COR-L47 (cell line): ENCODE measurements around the gene KRTAP2-3.
"Not testable (repeated sequence)": the region's sequence is repeated elsewhere in the genome, so short reads cannot be mapped to it uniquely, and the experiment has no call there.

Experiments used
- DNase-seq: peaks from one replicate; lab custom pipeline; 2025; lab: John Stamatoyannopoulos, UW

Gene KRTAP2-3

GRCh38 chr17:41060052-41060604, at the start of gene KRTAP2-3:
KRTAP2-3 (minus strand) TSS chr17:41060114; CDS start chr17:41060050, 64 bp downstream.
- DNase-seq: no peak

GRCh38 chr17:41108728-41109386, 48.9 kb upstream of the KRTAP2-3 start:
- DNase-seq: not testable (repeated sequence)

GRCh38 chr17:41107941-41108450, 48.1 kb upstream of the KRTAP2-3 start:
- DNase-seq: no peak

GRCh38 chr17:41105347-41105746, 45.4 kb upstream of the KRTAP2-3 start, which contains the start of gene KRTAP4-9:
KRTAP4-9 (plus strand) TSS chr17:41105389; CDS start chr17:41105389, 0 bp downstream.
- DNase-seq: not testable (repeated sequence)

- DNase-seq: not testable (repeated sequence)
Measured at GRCh38 chr17:41104386-41105038, 44.6 kb upstream of the KRTAP2-3 start.

GRCh38 chr17:41103896-41104295, 44.0 kb upstream of the KRTAP2-3 start:
- no peak for DNase-seq

GRCh38 chr17:41101586-41102259, 41.8 kb upstream of the KRTAP2-3 start, which contains the start of gene KRTAP4-16:
KRTAP4-16 (minus strand) TSS chr17:41102209; CDS start chr17:41102209, 0 bp downstream.
- no peak for DNase-seq

- not testable (repeated sequence) for DNase-seq
Measured at GRCh38 chr17:41099682-41100480, 40.0 kb upstream of the KRTAP2-3 start.

GRCh38 chr17:41098481-41098880, 38.6 kb upstream of the KRTAP2-3 start:
- no peak for DNase-seq

- no peak for DNase-seq
Measured at GRCh38 chr17:41098042-41098441, 38.1 kb upstream of the KRTAP2-3 start, which contains the start of gene KRTAP4-8. KRTAP4-8 (minus strand) TSS chr17:41098142; CDS start chr17:41098084, 58 bp downstream.

GRCh38 chr17:41096055-41096454, 36.1 kb upstream of the KRTAP2-3 start:
- DNase-seq: no peak

GRCh38 chr17:41088760-41089352, 28.9 kb upstream of the KRTAP2-3 start:
- DNase-seq: not testable (repeated sequence)

GRCh38 chr17:41084100-41084856, 24.4 kb upstream of the KRTAP2-3 start, which contains the start of gene KRTAP4-7:
KRTAP4-7 (plus strand) TSS chr17:41084150; CDS start chr17:41084207, 57 bp downstream.
- DNase-seq: not testable (repeated sequence)

GRCh38 chr17:41083427-41083826, 23.5 kb upstream of the KRTAP2-3 start:
- not testable (repeated sequence) for DNase-seq

GRCh38 chr17:41082626-41083025, 22.7 kb upstream of the KRTAP2-3 start:
- no peak for DNase-seq

- no peak for DNase-seq
Measured at GRCh38 chr17:41076788-41077187, 16.9 kb upstream of the KRTAP2-3 start.

- DNase-seq: no peak
Measured at GRCh38 chr17:41073676-41074075, 13.8 kb upstream of the KRTAP2-3 start.

GRCh38 chr17:41071606-41072360, 11.9 kb upstream of the KRTAP2-3 start:
- no peak for DNase-seq

GRCh38 chr17:41069031-41069430, 9.1 kb upstream of the KRTAP2-3 start:
- no peak for DNase-seq
